ENCODE data around the gene USF2. TPM values are rescaled to one million over a fixed set of nuclear protein-coding genes. Genes with fewer than 3 reads are reported as not detected.

Gene USF2
- polyA plus RNA-seq, 1 of the 3 experiments (the other 2 are of a cell fraction) = 102 TPM

DNA sequence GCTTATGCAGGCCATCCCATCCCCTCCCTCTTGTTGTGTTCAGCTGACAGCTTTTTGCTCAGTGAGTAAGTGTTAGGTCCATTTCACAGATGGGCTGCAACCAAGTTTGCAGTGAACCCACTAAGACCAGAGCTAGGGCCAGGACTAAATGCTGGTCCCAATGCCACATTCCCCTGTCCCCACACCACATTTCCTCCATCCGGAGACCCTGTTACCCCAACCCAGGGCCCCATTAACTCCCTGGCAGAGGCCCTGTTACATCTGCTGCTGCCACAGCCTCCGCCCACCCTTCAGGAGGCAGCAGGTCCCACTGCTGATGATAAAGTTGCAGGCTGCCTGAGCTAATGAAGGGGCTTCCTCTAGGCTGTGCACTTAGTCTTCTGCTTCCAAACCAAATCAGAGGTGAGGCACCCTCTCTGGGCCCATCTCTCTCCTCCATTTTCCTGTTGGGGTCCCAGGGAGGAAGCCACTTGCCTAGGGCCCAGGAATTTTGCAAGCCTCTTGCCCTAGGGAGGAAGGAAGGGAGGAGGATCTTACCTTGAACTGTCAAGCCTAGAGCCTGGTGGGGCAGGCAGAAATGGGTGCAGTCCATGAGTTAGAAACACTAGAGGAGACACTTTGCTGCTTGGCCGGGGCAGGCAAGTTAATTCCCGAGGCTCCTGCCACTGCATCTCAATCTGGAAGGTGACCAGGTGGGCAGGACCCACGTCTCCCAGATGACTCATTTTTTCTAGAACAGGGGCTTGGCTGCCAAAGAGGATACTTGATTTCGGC, 3.4 kb upstream of the USF2 start:
- 87% methylated on average over 5 of the region's 6 CpGs for WGBS (ENCODE audit: low lambda C conversion rate)
- Histone ChIP-seq H3K9me3 (no peaks in the 10 kb centered on the region), H3K4me3 (ENCODE audit: low read depth in 2 of 2, low read length in 1 of 2) (no peak overlapping the region), H3K4me2 (no peak overlapping the region), H3F3A (replicated peaks; ENCODE audit: insufficient read depth) (peaks cover 4% of the 10 kb centered on the region), H3K9ac (no peak overlapping the region), H3K79me2 (ENCODE audit: insufficient read depth) (peaks cover 21% of the 10 kb centered on the region), H3K4me1 (ENCODE audit: control insufficient read depth in 1 of 2, insufficient read depth in 2 of 2, low read depth in 1 of 2, low read length in 1 of 2) (peaks cover 4 to 24% of the 10 kb centered on the region in 2 experiments; a peak in 1 of 4 replicates), H3K9me2 (no peaks in the 10 kb centered on the region), H2AFZ (ENCODE audit: low read depth) (no peak overlapping the region), H3K36me3 (replicated peaks in 1 of 2; ENCODE audit: control insufficient read depth in 1 of 2, insufficient read depth in 2 of 2, low read length in 1 of 2) (peaks cover under 1 to 7% of the 10 kb centered on the region in 2 experiments), H3K27ac (ENCODE audit: low read depth in 2 of 2, low read length in 1 of 2) (no peak overlapping the region), H3K27me3 (ENCODE audit: insufficient read depth) (no peaks in the 10 kb centered on the region; the same call in 1 of the 2 replicates), H4K20me1 (ENCODE audit: insufficient read depth) (no peaks in the 10 kb centered on the region)
- ChIA-PET CTCF (interaction anchor here (1.5 to 2.1 kb wide), 4 partner anchors 87 to 230 kb away, joined by 4 to 9 read pairs (median 6); partner anchors contain the start of gene LGI4), POLR2A (interaction anchor here (1.1 kb wide), 2 partner anchors 9 to 120 kb away, joined by 3 read pairs; no protein-coding TSS in a partner anchor)
- no peak for DNase-seq
- TF ChIP-seq JUND (IDR thresholded peaks at IDR 0.05) (0 out of 2 replicates have a peak, but pooled peaks have one; percentile 4), POLR2AphosphoS5 (IDR thresholded peaks at IDR 0.05; ENCODE audit: low read depth, low read length) (no peak)

DNA sequence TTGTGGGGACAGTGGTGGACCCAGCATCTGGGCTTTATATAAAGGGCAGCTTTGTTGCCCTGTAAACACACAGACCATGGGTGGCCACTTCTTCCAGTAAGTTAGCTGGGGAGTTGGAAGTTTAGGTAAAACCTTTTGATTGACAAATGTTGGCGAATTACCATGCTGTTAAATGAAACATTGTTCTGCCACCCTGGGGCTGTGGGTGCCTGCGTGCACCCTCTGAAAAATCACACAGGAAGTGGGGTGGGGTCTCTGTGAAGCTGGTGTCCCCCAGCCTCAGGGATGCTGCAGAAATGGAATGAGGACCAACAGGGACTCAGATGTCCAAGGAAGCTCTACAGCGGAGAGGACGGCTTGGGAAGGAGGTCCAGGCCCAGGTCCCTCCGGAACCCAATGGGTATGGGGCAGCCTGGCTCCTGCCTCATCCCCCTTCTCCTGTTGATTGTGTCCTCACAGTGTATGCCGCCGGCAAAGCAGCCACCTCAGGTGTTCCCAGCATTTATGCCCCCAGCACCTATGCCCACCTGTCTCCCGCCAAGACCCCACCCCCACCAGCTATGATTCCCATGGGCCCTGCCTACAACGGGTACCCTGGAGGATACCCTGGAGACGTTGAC, 2.8 kb upstream of the USF2 start:
- Histone ChIP-seq H3K9me2 (no peaks in the 10 kb centered on the region), H3F3A (replicated peaks; ENCODE audit: insufficient read depth) (peaks cover 4% of the 10 kb centered on the region), H3K27ac (ENCODE audit: low read depth in 2 of 2, low read length in 1 of 2) (no peak overlapping the region), H3K36me3 (replicated peaks in 1 of 2; ENCODE audit: control insufficient read depth in 1 of 2, insufficient read depth in 2 of 2, low read length in 1 of 2) (peaks cover 8 to 14% of the 10 kb centered on the region in 2 experiments), H3K9me3 (no peaks in the 10 kb centered on the region), H3K79me2 (ENCODE audit: insufficient read depth) (peaks cover 22% of the 10 kb centered on the region), H2AFZ (ENCODE audit: low read depth) (no peak overlapping the region), H3K9ac (no peak overlapping the region), H3K4me1 (ENCODE audit: control insufficient read depth in 1 of 2, insufficient read depth in 2 of 2, low read depth in 1 of 2, low read length in 1 of 2) (peaks cover 4 to 25% of the 10 kb centered on the region in 2 experiments; a peak in 1 of 4 replicates), H4K20me1 (ENCODE audit: insufficient read depth) (no peaks in the 10 kb centered on the region), H3K27me3 (ENCODE audit: insufficient read depth) (no peaks in the 10 kb centered on the region; the same call in 1 of the 2 replicates), H3K4me2 (no peak overlapping the region), H3K4me3 (ENCODE audit: low read depth in 2 of 2, low read length in 1 of 2) (no peak overlapping the region)
- CTCF ChIA-PET = interaction anchor here (0.6 to 1.8 kb wide), 5 partner anchors 52 to 229 kb away, joined by 3 to 9 read pairs (median 4); partner anchors contain the start of genes FXYD7 and LGI4
- TF ChIP-seq RFX5 (IDR thresholded peaks at IDR 0.05; ENCODE audit: low read length) (no peak), JUND (IDR thresholded peaks at IDR 0.05) (no peak), RCOR1 (IDR thresholded peaks at IDR 0.05; ENCODE audit: low read length) (no peak), TEAD4 (IDR thresholded peaks at IDR 0.05; ENCODE audit: borderline replicate concordance, insufficient read depth) (no peak), CHD2 (IDR thresholded peaks at IDR 0.05; ENCODE audit: low read length, partially characterized antibody) (no peak), EP300 (IDR thresholded peaks at IDR 0.05; ENCODE audit: borderline replicate concordance in 1 of 2, low read depth in 1 of 2, low read length in 1 of 2) (no peak), MEF2A (IDR thresholded peaks at IDR 0.05; ENCODE audit: borderline replicate concordance, low read depth) (no peak), YY1 (IDR thresholded peaks at IDR 0.05; ENCODE audit: low read depth) (no peak), EZH2phosphoT487 (IDR thresholded peaks at IDR 0.05; ENCODE audit: borderline replicate concordance, low read depth) (no peak), RAD21 (IDR thresholded peaks at IDR 0.05; ENCODE audit: low read length) (no peak)
- TF ChIP-seq, protein P1, sequence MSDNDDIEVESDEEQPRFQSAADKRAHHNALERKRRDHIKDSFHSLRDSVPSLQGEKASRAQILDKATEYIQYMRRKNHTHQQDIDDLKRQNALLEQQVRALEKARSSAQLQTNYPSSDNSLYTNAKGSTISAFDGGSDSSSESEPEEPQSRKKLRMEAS (IDR thresholded peaks at IDR 0.05; ENCODE audit: low read depth) = no peak
- TF ChIP-seq, protein P2, sequence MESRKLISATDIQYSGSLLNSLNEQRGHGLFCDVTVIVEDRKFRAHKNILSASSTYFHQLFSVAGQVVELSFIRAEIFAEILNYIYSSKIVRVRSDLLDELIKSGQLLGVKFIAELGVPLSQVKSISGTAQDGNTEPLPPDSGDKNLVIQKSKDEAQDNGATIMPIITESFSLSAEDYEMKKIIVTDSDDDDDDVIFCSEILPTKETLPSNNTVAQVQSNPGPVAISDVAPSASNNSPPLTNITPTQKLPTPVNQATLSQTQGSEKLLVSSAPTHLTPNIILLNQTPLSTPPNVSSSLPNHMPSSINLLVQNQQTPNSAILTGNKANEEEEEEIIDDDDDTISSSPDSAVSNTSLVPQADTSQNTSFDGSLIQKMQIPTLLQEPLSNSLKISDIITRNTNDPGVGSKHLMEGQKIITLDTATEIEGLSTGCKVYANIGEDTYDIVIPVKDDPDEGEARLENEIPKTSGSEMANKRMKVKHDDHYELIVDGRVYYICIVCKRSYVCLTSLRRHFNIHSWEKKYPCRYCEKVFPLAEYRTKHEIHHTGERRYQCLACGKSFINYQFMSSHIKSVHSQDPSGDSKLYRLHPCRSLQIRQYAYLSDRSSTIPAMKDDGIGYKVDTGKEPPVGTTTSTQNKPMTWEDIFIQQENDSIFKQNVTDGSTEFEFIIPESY (IDR thresholded peaks at IDR 0.05; ENCODE audit: borderline replicate concordance, low read depth) = no peak
- TF ChIP-seq, protein P3, sequence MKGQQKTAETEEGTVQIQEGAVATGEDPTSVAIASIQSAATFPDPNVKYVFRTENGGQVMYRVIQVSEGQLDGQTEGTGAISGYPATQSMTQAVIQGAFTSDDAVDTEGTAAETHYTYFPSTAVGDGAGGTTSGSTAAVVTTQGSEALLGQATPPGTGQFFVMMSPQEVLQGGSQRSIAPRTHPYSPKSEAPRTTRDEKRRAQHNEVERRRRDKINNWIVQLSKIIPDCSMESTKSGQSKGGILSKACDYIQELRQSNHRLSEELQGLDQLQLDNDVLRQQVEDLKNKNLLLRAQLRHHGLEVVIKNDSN (IDR thresholded peaks at IDR 0.05; ENCODE audit: borderline replicate concordance, low read depth) = no peak
- TF ChIP-seq, protein P4, sequence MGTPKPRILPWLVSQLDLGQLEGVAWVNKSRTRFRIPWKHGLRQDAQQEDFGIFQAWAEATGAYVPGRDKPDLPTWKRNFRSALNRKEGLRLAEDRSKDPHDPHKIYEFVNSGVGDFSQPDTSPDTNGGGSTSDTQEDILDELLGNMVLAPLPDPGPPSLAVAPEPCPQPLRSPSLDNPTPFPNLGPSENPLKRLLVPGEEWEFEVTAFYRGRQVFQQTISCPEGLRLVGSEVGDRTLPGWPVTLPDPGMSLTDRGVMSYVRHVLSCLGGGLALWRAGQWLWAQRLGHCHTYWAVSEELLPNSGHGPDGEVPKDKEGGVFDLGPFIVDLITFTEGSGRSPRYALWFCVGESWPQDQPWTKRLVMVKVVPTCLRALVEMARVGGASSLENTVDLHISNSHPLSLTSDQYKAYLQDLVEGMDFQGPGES (IDR thresholded peaks at IDR 0.05; ENCODE audit: low read depth, low read length) = no peak
- TF ChIP-seq, protein P5, sequence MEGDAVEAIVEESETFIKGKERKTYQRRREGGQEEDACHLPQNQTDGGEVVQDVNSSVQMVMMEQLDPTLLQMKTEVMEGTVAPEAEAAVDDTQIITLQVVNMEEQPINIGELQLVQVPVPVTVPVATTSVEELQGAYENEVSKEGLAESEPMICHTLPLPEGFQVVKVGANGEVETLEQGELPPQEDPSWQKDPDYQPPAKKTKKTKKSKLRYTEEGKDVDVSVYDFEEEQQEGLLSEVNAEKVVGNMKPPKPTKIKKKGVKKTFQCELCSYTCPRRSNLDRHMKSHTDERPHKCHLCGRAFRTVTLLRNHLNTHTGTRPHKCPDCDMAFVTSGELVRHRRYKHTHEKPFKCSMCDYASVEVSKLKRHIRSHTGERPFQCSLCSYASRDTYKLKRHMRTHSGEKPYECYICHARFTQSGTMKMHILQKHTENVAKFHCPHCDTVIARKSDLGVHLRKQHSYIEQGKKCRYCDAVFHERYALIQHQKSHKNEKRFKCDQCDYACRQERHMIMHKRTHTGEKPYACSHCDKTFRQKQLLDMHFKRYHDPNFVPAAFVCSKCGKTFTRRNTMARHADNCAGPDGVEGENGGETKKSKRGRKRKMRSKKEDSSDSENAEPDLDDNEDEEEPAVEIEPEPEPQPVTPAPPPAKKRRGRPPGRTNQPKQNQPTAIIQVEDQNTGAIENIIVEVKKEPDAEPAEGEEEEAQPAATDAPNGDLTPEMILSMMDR (IDR thresholded peaks at IDR 0.05) = no peak
- TF ChIP-seq, protein P6, sequence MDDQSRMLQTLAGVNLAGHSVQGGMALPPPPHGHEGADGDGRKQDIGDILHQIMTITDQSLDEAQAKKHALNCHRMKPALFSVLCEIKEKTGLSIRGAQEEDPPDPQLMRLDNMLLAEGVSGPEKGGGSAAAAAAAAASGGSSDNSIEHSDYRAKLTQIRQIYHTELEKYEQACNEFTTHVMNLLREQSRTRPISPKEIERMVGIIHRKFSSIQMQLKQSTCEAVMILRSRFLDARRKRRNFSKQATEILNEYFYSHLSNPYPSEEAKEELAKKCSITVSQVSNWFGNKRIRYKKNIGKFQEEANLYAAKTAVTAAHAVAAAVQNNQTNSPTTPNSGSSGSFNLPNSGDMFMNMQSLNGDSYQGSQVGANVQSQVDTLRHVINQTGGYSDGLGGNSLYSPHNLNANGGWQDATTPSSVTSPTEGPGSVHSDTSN (IDR thresholded peaks at IDR 0.05) = no peak
- POLR2A ChIA-PET = no interaction called here
- DNase-seq = no peak
- WGBS (ENCODE audit: low lambda C conversion rate) = 93% methylated on average over 10 of the region's 10 CpGs
